Progenitor cell of endocrine pancreas (in vitro differentiated cells): ENCODE data around the gene LRRC75A. TPM values are rescaled to one million over a fixed set of nuclear protein-coding genes. Genes with fewer than 3 reads are reported as not detected.

Experiments
- DNase-seq: peaks from one replicate; pipeline ENCODE4 v3.0.0; 2021; ENCODE audit warnings: low spot score; ENCODE audit not compliant: unreplicated experiment
- H3K27ac Mint-ChIP-seq: 2 replicates; pipeline ENCODE4 v1.8.0; 2021; ENCODE audit warnings: mild to moderate bottlenecking, moderate library complexity, mixed read lengths
- H3K27me3 Mint-ChIP-seq: 2 replicates; pipeline ENCODE4 v1.8.0; 2021; ENCODE audit warnings: mixed read lengths
- H3K36me3 Mint-ChIP-seq: 2 replicates; pipeline ENCODE4 v1.8.0; 2022; ENCODE audit warnings: mixed read lengths; ENCODE audit not compliant: insufficient read depth
- H3K4me1 Mint-ChIP-seq: 2 replicates; pipeline ENCODE4 v1.8.0; 2021; ENCODE audit warnings: low read depth, mixed read lengths
- H3K4me3 Mint-ChIP-seq: 2 replicates; pipeline ENCODE4 v1.8.0; 2021; ENCODE audit warnings: low read depth, mild to moderate bottlenecking, moderate library complexity, mixed read lengths
- H3K9me3 Mint-ChIP-seq: 2 replicates; pipeline ENCODE4 v1.8.0; 2021; ENCODE audit warnings: low read depth, mixed read lengths
- CTCF ChIP-seq: fragments of 200-600 bp; sonication (generic); IDR thresholded peaks from one replicate; pipeline ENCODE4 v1.5.0; 2021; ENCODE audit warnings: antibody characterized with exemption, mild to moderate bottlenecking; ENCODE audit not compliant: unreplicated experiment
- total RNA-seq: library from RNA; stranded (reverse); gene quantifications from 2 replicates; pipeline ENCODE4 v1.2.1, GENCODE V29; 2021

The LRRC75A gene
- total RNA-seq, 1 donor from 2014 or later: 9.7 TPM

DNA sequence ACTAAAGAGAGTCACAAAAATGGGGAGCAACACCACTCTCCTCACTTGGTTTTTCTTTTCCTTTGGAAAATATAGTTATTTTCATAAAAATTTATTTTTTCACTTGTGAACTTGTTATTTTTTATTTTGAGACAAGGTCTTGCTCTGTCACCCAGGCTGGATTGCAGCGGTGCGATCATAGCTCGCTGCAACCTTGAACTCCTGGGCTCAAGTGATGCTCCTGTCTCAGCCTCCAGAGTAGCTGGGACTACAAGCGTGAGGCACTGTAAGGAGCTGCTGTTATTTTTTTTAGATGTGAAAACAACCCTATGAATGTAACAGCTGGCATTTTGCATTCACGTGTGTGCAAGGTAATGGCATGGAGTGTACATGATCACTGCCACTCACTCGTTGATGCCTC, 24.9 kb downstream of the LRRC75A start:
- Mint-ChIP-seq H3K27me3 (no peaks in the 10 kb centered on the region), H3K27ac (no peak overlapping the region), H3K36me3 (no peaks in the 10 kb centered on the region), H3K4me3 (no peak overlapping the region), H3K4me1 (peaks cover 2% of the 10 kb centered on the region), H3K9me3 (no peaks in the 10 kb centered on the region)
- TF ChIP-seq CTCF: no peak
- no peak for DNase-seq

DNA sequence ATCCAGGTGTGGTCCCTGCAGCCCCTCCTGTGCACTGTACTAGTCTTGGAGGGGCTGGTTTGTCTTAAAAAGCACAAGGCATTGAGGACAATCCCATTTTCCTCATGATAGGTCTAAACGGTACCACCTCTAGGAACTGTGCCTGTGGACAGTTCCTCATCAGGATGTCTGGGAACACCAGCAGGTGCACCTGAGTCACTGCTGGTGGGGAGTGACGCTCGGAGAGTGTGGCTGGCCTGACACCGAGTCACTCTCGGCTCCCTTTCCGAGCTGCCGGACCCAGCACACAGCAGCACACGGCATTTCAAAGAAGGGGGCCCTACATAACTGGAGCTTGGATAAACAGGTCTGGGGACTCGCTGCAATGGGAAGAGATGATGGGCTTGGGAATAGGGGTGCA, 25.6 kb downstream of the LRRC75A start:
- Mint-ChIP-seq H3K27ac (no peak overlapping the region), H3K4me1 (peaks cover 2% of the 10 kb centered on the region), H3K36me3 (no peaks in the 10 kb centered on the region), H3K9me3 (no peaks in the 10 kb centered on the region), H3K4me3 (no peak overlapping the region), H3K27me3 (no peaks in the 10 kb centered on the region)
- DNase-seq: no peak
- no peak for TF ChIP-seq CTCF

DNA sequence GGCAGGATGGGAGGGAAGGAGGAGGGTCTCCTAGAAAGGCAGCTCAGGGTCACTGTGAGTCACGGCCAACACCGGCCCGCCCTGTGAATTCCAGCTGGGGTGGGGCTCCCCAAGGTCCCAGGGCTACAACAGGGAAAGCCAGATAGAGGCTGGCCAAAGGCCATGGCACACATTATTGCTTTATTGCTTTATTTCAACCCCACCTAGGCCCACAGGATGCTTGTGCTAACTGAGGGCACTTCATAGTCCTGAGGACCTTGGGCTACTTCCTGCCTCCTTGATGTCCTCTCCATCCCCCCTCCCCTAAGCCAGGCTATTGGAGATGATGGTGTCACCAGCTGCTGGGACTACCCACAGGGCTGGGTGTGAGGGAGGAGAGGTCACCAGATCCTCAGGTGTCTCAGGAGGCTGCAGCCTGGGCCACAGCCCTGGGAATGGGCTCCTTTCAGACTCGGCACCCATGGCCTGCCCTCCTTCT, 26.1 kb downstream of the LRRC75A start:
- DNase-seq: no peak
- Mint-ChIP-seq H3K4me1 (peaks cover 2% of the 10 kb centered on the region), H3K36me3 (no peaks in the 10 kb centered on the region), H3K4me3 (no peak overlapping the region), H3K9me3 (no peaks in the 10 kb centered on the region), H3K27ac (no peak overlapping the region), H3K27me3 (no peaks in the 10 kb centered on the region)
- TF ChIP-seq CTCF: no peak

DNA sequence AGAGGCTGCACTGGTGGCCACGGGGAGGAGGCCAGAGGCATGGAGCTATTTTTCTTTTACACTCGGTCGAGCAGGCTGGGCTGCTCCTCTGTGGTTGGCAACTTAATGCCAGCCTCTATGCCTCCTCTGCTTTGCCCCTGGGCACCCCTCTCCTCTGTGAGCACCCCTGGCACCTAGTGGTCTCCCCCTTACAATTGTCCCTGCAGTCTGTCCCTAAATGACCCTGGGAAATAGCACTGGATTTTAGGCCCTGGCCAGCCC, 27.0 kb downstream of the LRRC75A start:
- Mint-ChIP-seq H3K27me3 (no peaks in the 10 kb centered on the region), H3K4me3 (no peak overlapping the region), H3K36me3 (no peaks in the 10 kb centered on the region), H3K9me3 (no peaks in the 10 kb centered on the region), H3K4me1 (peaks cover 6% of the 10 kb centered on the region), H3K27ac (no peak overlapping the region)
- DNase-seq: no peak
- no peak for TF ChIP-seq CTCF

GRCh38 chr17:16464303-16465051, 27.5 kb downstream of the LRRC75A start:
- no peaks in the 10 kb centered on the region for H3K27me3 Mint-ChIP-seq
- peaks cover 9% of the 10 kb centered on the region for H3K4me1 Mint-ChIP-seq
- H3K4me3 Mint-ChIP-seq: no peak overlapping the region
- TF ChIP-seq CTCF: no peak
- no peak overlapping the region for H3K27ac Mint-ChIP-seq
- DNase-seq: no peak
- no peaks in the 10 kb centered on the region for H3K9me3 Mint-ChIP-seq
- H3K36me3 Mint-ChIP-seq: no peaks in the 10 kb centered on the region
